ENCODE measurements around the gene TFAP2A.

The TFAP2A gene

GRCh38 chr6:10412461-10413261 lies 2.2 kb downstream of the TFAP2A start:
- peak in 1 of 2 experiments; percentile 56 for DNase-seq

DNA sequence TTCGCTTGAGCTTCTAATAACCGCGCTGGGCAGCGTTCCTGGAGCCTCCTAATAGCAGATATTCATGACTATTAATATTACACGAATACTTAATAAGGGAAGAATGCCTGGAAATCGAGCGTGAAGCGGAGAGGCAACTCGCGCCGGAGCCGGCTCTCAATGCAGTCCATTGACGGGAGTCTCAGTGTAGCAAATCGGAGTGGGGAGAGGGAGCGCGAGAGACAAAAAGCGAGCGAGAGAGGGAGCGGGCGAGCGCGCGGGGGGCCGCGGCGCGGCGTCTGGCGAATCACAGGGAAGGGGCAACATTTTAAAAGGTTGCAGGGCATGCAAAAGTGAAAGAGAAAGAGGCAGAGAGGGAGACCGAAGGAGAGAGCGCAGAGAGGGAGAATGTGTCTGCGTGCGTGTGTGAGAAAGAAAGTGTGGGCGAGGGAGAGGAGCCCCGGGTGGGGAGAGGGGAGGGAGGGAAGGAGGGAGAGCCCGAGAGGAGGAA lies 2.9 kb downstream of the TFAP2A start:
- peak; percentile 36 to 56 for DNase-seq

GRCh38 chr6:10411131-10411970 lies 3.5 kb downstream of the TFAP2A start:
- DNase-seq = no peak

- DNase-seq = no peak
Measured at GRCh38 chr6:10410207-10411050, 4.4 kb downstream of the TFAP2A start.

DNA sequence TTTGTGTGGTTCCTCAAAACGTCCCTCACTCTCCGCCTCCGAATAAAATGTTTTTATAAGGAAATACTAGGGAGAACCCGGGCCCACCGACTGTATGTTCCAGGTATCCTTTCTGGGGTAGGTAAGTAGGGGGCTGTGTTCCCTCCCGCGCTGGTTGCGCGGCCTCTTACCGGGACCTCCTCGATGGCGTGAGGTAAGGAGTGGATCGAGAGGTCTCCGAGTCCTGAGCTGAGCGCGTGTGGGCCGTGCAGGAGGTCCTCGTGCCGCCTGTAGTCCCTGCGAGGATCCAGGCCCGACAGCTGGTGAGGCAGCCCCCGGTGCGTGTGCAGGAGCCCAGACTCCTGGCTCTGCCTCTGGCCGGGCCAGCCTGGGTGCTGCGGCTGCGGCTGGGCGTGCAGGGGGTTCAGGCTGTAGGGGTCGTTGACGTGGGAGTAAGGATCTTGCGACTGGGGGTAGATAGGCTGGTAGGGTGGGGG lies 5.1 kb downstream of the TFAP2A start:
- DNase-seq = no peak

DNA sequence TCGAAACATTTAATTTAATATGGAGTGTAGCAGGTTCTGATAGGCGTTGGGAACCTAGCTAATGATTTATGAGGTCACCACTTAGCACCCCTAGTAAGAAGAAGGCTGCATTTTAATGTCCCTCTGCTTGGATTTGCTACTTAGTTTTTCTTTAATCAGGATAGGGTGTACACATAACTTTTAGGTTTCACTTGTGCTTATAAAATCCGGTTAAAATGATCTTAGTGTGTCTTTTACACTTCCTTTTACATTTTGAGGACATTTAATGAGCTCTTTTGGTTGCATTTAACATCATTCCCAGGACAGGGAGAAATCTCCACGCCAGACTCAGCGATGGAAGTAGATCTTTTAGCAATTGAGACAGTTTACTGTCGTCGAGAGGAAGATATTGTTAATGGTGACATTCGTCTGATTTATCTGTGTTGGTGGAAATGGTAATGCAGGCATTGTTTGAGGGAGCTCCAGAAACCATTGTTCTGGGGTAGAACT lies 5.6 kb downstream of the TFAP2A start:
- DNase-seq = no peak

DNA sequence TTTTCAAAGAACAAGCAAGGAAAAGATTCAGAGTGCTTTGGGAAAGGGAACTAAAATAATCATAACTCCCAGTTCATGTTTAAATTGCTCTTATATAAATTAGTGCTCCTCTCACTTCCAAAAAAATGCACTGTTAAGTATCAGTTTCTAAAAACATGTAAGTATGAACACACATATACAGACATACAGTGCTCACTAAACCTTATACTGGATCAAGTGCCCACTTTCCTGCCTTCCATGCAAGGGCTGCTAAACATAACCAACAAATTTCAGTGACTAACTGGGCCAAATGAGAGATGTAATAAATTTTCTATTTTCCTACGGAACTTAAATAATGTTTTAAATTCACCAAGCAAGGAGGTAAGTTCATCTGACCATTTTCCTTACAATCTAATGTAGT lies 6.4 kb downstream of the TFAP2A start:
- DNase-seq = no peak

DNA sequence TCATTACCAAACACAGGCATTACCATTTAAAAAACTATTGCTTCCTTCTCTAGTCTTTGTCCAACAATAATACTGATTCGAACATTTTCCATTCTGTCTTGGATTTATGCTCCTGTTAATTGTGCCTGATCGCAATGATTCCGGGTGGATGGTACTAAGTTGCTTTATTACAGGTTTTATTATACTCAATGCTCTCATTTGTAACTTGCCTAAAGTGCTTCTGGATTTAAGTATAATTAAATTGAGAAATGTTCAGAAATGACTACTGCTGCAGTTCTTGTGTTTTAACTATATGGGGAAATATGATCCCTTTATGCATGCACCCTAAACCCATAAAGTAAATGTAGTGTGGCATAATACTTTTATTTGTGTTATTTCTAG lies 7.2 kb downstream of the TFAP2A start:
- DNase-seq = no peak

DNA sequence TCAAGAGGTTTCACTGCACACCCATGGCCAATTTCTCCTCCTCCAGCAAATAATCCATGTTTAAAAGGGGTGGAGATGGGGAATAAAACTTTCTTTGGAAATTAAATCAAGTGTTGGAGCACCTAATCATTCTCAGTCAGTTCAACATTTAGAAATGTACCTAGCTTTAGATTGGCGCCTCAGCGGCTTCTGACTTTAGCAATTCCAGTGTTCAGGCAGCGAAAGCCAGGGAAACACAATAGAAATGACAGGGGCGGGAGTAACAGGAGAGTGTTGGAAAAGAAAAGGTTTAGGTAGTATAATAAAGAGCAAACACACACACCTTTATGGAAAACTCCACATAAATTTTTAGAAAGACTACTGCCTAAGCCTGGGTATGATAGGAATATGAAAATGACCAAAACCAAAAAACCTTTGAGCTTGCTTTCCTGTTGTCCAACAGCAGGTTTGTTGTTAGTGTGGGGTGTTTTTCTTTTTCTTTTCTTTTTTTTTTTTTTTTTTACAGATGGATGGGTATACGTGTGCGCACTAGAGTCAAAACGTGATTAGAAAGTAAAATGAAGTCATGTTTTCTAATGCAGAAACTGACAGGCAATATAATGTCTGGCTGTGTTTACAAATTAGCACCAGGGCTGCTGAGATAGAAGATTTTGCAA lies 7.7 kb downstream of the TFAP2A start:
- no peak for DNase-seq

GRCh38 chr6:10406556-10406955 lies 8.3 kb downstream of the TFAP2A start:
- no peak for DNase-seq

- no peak for DNase-seq
Measured at GRCh38 chr6:10405513-10405900, 9.4 kb downstream of the TFAP2A start.

GRCh38 chr6:10404799-10405512 lies 9.9 kb downstream of the TFAP2A start:
- no peak for DNase-seq

GRCh38 chr6:10404107-10404798 lies 10.6 kb downstream of the TFAP2A start:
- DNase-seq = peak; percentile 98 to 99

DNA sequence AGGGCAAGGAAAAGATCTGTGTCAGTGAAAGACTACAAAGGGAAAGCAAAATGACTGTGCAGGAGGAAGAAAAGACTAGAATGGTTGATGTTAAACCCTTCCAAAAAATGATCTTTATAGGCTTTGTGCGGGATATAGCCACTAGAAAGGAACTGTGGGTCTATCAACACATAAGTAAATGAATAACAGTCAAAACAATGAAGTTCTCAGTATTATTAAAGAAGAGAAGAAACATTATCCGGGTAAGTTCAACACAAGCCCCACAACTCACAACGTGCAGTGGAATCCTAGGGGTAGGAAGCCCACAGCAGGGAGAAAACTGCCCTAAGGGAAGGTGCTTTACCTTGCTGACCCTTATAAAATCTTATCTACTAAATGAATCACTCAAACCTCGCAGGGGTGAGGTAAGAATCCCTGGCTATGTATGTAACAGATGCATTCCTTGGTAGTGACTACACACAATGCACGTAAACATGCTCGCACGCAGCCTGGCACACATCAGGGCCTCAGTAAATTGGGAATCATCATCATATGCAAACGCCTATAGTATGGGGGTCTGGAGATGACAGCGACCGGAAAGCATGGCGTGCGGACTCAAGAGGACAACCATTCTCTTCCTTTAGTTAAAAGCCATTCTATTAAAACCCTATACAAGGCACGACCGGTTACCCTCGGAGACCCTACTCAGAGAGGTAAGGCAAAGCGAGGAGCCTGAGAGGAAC lies 11.3 kb downstream of the TFAP2A start:
- peak; percentile 80 to 84 for DNase-seq

DNA sequence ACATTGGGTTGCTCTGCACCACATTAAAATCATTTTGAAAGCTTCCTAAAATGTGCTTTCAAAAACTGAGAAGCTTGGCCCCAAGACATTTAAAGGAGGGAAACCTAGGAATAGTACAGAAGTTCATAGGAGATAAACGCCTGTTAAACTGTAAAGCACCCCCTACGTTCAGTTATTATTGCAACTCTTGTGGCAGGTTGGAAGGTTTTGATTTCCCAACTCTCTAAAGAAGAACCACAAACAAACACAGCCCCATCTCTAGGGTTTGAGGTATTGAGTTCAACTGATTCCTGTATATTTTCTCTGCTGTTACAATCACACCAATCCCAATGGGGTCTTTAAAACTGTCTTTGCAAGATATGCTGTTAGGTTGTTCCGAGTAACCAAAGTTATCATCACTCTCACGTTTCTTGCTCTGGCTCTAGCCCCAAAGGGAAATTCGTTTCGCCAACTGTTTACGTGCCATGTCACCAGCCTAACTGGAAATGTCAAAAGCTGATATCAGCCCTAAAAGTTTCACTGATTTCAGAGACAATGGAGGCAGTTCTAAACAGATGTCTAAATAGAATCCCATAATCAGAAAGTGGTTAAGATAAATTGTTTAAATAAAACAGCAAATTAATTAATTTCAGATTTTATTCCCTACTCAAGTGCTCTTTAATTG lies 12.1 kb downstream of the TFAP2A start:
- DNase-seq = no peak

DNA sequence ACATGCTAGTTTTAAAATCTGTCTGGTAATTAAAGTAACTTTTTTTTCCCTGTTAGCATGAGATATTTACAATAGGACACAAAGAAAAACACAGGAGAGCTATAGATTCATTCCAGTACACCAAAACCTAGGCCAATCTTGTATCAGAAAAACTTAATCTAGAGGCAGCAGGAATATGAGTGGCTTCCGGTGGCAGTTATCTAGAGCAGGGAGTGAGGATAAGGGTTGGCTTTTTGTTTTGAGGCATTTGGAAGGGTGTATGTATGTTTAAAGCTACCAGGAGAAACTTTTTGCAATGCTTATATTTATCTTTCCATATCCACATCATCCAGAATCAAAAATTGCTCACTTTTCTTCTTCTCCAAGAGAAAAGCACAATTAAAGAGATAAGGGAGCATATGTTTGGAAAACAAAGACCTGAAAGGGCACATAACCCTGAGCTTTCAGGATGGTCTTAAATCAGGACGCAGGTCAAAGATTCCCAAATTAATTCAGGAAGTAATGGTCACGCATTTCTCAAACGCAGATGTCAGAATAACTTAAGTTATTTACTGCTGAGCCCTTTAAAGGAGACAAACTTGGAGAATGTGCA lies 13.1 kb downstream of the TFAP2A start:
- DNase-seq = no peak

DNA sequence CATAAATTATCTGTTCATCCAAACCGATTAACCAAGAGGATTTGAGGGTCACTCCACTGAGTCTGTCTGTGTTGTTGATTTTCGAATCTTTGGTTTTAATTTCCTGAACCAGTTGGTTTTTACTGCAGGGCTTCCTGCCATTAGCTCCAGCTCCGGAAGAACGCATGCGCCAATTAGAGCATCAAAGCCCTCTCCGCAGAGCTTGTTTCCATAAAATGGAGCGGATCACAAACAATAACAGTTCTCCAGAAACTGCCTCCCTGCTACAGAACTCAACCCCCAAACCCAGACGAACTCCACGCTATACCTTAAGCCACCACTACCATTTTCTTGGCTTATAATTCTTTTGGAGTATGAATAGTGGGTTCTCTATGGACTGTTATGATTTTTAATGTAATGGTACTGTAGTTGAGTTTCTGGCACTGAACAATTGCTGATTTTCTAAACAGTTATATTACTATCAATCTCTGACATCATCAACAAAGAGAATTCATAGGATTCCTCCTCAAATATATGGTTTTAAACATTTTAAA lies 13.8 kb downstream of the TFAP2A start:
- no peak for DNase-seq

DNA sequence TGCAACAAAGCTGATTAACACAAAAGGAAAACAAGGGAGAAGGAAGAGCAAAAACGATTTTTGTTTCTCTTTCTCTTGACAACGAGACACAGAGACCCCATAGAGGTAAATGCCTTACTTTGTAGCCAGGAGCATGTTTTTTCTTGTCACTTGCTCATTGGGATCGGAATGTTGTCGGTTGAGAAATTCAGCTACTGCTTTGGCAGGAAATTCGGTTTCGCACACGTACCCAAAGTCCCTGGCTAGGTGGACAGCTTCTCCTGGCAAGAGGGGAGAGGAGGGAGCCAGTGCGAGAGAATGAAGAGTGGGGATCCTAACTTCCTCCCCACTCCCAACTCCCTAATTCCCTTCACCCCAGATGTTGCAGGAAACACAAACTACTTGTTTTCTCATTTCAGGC lies 14.5 kb downstream of the TFAP2A start:
- DNase-seq = no peak

DNA sequence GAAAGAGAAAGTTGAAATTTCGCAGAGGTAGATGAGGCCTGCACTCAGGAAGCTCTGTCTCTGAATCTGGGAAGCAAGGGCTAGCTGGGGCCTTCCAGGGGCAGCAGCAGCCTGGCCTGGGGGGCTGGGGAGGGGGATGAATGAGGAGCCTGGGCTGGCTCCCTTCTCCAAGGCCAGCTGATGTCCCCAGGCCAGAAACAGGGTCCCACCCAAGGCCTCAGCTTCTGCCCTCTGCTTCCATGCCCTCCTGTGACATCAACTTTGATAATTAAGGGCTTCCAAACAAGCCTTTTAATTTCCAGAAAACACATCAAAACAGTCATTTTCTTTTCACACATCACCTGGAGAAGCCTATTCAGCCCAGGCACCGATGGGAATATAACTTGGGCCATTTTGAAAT lies 15.4 kb downstream of the TFAP2A start:
- DNase-seq = no peak
